ENCODE measurements around the gene PLB1. TPM values are rescaled to one million over a fixed set of nuclear protein-coding genes. Genes with fewer than 3 reads are reported as not detected.

PLB1 gene
- total and polyA plus RNA-seq, 2 experiments from 2014 or later, result 0.06 to 0.21 TPM

DNA sequence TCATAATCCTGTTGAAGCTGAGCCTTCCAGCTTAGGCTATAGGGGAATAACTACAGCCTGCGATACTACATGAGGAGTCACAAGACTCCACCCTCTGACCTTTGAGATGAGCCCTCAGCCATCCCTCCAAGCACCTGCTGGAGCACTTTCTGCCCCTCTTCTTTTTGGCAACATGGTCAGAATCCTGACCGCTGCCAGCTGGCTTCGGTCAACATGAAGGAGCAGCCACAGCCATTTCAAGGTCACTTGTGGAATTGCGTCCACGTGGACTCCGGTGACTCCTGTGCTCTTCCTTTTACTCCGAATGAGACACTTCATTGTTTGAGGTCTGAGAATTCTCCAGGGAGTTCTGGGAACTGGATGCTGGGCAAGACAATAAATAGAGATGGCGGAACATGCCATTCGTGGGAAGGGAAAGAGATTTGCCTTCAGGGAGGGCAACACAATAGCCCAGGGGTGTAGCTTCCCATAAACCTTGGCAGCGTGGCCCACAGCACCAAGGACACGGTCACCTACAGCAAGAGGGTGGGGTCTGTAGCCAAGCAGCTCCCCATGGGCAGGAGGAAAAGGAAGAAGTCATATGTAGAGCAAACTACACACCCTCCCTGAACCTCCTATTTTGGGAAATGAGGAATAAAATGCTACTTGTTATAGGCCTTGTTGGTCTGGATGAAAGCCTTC is 182.5 kb downstream of the PLB1 start (continued):
- TF ChIP-seq, protein P1, sequence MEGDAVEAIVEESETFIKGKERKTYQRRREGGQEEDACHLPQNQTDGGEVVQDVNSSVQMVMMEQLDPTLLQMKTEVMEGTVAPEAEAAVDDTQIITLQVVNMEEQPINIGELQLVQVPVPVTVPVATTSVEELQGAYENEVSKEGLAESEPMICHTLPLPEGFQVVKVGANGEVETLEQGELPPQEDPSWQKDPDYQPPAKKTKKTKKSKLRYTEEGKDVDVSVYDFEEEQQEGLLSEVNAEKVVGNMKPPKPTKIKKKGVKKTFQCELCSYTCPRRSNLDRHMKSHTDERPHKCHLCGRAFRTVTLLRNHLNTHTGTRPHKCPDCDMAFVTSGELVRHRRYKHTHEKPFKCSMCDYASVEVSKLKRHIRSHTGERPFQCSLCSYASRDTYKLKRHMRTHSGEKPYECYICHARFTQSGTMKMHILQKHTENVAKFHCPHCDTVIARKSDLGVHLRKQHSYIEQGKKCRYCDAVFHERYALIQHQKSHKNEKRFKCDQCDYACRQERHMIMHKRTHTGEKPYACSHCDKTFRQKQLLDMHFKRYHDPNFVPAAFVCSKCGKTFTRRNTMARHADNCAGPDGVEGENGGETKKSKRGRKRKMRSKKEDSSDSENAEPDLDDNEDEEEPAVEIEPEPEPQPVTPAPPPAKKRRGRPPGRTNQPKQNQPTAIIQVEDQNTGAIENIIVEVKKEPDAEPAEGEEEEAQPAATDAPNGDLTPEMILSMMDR (conservative IDR thresholded peaks at IDR 0.05; ENCODE audit: low read depth in 2 of 2), result no peak
- TF ChIP-seq ZNF331 (CRISPR knock-in tag; IDR thresholded peaks at IDR 0.05; ENCODE audit: low read depth) (no peak), STAT1 (IDR thresholded peaks at IDR 0.05; ENCODE audit: unreplicated experiment) (no peak), JUNB (IDR thresholded peaks at IDR 0.05; ENCODE audit: unreplicated experiment) (no peak), NANOG (IDR thresholded peaks at IDR 0.05; ENCODE audit: borderline replicate concordance) (no peak), EZH2 (IDR thresholded peaks at IDR 0.05; ENCODE audit: low read depth, unreplicated experiment) (no peak)

DNA sequence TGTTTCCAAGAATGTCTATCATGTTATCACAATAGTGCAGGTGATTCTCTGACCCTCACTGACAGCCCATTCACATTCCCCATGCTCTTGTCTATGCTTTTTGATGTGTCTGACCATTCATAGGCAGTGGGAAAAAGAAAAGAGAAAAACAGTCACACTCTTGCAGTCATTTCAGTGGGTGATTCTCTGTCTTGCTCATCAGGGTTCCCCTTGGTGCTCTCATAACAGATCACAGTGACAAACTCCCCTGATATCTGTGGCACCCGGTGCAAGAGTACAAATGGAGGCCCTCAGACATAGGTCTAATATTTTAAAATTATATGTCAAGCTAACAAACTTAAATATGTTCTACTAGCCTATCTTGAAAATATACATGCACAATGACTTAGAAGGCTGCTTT is 183.1 kb downstream of the PLB1 start:
- Mint-ChIP-seq H3K27ac (no peak overlapping the region), H3K36me3 (ENCODE audit: low read depth) (no peaks in the 10 kb centered on the region)

More for the DNA sequence above, 183.1 kb downstream of the PLB1 start:
- Histone ChIP-seq H3K27me3 (ENCODE audit: insufficient read depth) (no peaks in the 10 kb centered on the region), H3K4me1 (ENCODE audit: insufficient read depth) (0 out of 2 replicates have a peak, but pooled peaks cover 9% of the 10 kb centered on the region), H2AFZ (no peak overlapping the region), H3K79me2 (replicated peaks; ENCODE audit: insufficient read depth) (no peaks in the 10 kb centered on the region), H3F3A (replicated peaks; ENCODE audit: low read depth) (no peaks in the 10 kb centered on the region), H3K9me2 (ENCODE audit: insufficient read depth) (0 out of 2 replicates have a peak, but pooled peaks cover 5% of the 10 kb centered on the region), H3K27ac (ENCODE audit: low read depth) (no peak overlapping the region), H3K4me2 (no peak overlapping the region), H4K20me1 (replicated peaks; ENCODE audit: insufficient read depth) (no peaks in the 10 kb centered on the region), H3K36me3 (ENCODE audit: insufficient read depth) (no peaks in the 10 kb centered on the region), H3K4me3 (no peak overlapping the region)
- Mint-ChIP-seq H3K27me3 (ENCODE audit: insufficient read depth, low read depth, poor library complexity) (peaks cover 2% of the 10 kb centered on the region), H3K4me3 (no peak overlapping the region), H3K4me1 (peaks cover 25% of the 10 kb centered on the region), H3K9me3 (no peaks in the 10 kb centered on the region)
- DNase-seq (ENCODE audit: low spot score) (no peak), ATAC-seq (no peak)
- no peak for TF ChIP-seq CREB1 (CRISPR knock-in tag; IDR thresholded peaks at IDR 0.05; ENCODE audit: low read depth)
- TF ChIP-seq, protein P2, sequence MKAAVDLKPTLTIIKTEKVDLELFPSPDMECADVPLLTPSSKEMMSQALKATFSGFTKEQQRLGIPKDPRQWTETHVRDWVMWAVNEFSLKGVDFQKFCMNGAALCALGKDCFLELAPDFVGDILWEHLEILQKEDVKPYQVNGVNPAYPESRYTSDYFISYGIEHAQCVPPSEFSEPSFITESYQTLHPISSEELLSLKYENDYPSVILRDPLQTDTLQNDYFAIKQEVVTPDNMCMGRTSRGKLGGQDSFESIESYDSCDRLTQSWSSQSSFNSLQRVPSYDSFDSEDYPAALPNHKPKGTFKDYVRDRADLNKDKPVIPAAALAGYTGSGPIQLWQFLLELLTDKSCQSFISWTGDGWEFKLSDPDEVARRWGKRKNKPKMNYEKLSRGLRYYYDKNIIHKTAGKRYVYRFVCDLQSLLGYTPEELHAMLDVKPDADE (IDR thresholded peaks at IDR 0.05), result no peak
- no peak for TF ChIP-seq STAT1 (IDR thresholded peaks at IDR 0.05; ENCODE audit: unreplicated experiment)
- TF ChIP-seq, protein P3, sequence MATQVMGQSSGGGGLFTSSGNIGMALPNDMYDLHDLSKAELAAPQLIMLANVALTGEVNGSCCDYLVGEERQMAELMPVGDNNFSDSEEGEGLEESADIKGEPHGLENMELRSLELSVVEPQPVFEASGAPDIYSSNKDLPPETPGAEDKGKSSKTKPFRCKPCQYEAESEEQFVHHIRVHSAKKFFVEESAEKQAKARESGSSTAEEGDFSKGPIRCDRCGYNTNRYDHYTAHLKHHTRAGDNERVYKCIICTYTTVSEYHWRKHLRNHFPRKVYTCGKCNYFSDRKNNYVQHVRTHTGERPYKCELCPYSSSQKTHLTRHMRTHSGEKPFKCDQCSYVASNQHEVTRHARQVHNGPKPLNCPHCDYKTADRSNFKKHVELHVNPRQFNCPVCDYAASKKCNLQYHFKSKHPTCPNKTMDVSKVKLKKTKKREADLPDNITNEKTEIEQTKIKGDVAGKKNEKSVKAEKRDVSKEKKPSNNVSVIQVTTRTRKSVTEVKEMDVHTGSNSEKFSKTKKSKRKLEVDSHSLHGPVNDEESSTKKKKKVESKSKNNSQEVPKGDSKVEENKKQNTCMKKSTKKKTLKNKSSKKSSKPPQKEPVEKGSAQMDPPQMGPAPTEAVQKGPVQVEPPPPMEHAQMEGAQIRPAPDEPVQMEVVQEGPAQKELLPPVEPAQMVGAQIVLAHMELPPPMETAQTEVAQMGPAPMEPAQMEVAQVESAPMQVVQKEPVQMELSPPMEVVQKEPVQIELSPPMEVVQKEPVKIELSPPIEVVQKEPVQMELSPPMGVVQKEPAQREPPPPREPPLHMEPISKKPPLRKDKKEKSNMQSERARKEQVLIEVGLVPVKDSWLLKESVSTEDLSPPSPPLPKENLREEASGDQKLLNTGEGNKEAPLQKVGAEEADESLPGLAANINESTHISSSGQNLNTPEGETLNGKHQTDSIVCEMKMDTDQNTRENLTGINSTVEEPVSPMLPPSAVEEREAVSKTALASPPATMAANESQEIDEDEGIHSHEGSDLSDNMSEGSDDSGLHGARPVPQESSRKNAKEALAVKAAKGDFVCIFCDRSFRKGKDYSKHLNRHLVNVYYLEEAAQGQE (IDR thresholded peaks at IDR 0.05; ENCODE audit: unreplicated experiment), result no peak
- no peak for TF ChIP-seq ZNF331 (CRISPR knock-in tag; IDR thresholded peaks at IDR 0.05; ENCODE audit: low read depth)
- no peak for TF ChIP-seq EZH2 (IDR thresholded peaks at IDR 0.05; ENCODE audit: low read depth, unreplicated experiment)
